NCI-H1417 treated with DMSO at 0.1 percent for 48 hours (cell line): ENCODE data around the gene HSPA13.
"Not testable (repeated sequence)": the region's sequence is repeated elsewhere in the genome, so short reads cannot be mapped to it uniquely, and the experiment has no call there.

ENCODE experiments used
- DNase-seq: peaks from one replicate; lab custom pipeline; 2025; lab: John Stamatoyannopoulos, UW

Gene HSPA13, protein sequence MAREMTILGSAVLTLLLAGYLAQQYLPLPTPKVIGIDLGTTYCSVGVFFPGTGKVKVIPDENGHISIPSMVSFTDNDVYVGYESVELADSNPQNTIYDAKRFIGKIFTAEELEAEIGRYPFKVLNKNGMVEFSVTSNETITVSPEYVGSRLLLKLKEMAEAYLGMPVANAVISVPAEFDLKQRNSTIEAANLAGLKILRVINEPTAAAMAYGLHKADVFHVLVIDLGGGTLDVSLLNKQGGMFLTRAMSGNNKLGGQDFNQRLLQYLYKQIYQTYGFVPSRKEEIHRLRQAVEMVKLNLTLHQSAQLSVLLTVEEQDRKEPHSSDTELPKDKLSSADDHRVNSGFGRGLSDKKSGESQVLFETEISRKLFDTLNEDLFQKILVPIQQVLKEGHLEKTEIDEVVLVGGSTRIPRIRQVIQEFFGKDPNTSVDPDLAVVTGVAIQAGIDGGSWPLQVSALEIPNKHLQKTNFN

GRCh38 chr21:14382835-14383595, at the start of gene HSPA13:
TSS of gene HSPA13 (minus strand) at chr21:14383146. CDS start at chr21:14383119, 27 bp downstream.
- DNase-seq = peak; percentile 99

- DNase-seq = no peak
Observed at GRCh38 chr21:14418920-14419319, 36.0 kb upstream of the HSPA13 start.

DNA sequence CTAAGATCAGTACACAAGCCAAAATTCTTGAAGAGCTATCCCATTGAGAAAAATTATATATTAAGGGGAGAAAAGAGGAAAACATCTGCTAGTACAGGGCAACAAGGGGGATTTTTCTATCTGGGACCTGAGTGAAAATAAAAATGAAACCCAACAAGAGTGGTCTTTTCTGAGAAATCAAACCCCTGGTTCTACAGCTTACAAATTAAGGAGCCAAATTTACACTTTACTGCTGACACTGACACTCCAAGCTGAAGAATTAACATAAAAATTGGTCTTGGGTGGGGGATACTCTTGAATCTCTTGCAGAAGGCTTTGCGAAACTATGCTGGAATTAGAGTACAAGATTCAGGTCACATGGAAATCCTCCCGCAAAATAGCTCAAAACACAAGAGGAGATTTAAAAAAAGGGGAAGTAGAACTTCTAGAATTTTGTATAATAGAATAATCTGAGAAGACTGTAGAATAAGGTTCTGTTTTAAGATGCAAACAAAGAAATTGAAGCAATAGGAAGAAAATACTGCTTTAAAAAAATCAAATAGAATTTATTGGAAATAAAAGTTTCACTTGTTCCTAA, 32.1 kb upstream of the HSPA13 start:
- no peak for DNase-seq

DNA sequence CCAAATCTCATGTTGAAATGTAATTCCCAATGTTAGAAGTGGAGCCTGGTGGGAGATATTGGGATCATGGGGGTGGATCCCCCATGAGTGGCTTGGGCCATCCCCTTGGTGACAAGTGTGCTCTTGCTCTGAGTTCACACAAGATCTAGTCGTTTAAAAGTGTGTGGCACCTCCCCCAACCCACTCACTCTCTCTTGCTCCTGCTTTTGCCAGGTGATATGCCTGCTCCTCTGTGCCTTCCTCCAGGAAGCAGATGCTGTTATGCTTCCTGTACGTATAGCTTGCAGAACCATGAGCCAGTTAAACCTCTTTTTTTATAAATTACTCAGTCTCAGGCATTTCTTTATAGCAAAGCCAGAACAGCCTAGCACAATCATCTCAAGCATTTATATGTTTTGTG, 23.0 kb upstream of the HSPA13 start:
- no peak for DNase-seq

GRCh38 chr21:14405225-14405624, 22.3 kb upstream of the HSPA13 start:
- no peak for DNase-seq

GRCh38 chr21:14403681-14404318, 20.9 kb upstream of the HSPA13 start:
- peak; percentile 23 for DNase-seq

- DNase-seq = no peak
Observed at GRCh38 chr21:14401217-14401616, 18.3 kb upstream of the HSPA13 start.

DNA sequence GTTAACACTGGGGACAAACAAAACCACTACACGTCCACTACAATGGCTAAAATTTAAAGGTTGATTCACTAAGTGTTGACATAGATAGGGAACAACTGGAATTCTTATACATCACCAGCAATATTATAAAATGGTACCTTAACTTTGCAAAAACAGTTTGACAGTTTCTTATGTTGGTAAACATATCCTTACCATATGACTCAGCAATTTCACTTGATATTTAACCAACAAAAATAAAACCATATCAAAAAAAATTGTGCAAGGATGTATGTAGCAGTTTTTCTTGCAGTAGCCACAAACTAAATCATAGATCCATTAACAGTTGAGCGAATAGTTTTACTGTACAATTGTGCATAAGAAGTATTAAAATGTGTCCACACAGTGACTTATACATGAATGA, 5.3 kb upstream of the HSPA13 start:
- DNase-seq = no peak

GRCh38 chr21:14384453-14384852, 1.5 kb upstream of the HSPA13 start:
- no peak for DNase-seq

- no peak for DNase-seq
Observed at GRCh38 chr21:14383596-14384180, 742 bp upstream of the HSPA13 start.

GRCh38 chr21:14382486-14382834, 486 bp downstream of the HSPA13 start:
- DNase-seq = no peak

DNA sequence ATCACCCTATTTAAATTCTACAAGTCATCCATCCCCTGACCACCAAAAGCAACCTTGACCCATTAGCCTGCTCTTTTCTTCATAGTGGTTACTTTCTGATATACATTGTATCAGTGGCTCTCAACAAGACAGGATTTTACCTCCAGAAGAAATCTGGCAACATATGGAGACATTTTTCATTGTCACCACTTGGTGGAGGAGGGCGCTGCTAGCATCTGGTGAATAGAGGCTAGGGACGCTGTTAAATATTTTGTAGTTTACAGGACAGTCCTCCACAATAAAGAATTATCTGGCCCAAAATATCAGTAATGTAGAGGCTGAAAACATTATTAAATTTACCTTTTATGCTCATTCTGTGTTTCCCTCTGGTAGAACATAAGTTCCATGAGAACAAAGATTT, 6.1 kb downstream of the HSPA13 start:
- DNase-seq = no peak

GRCh38 chr21:14366998-14367397, 15.9 kb downstream of the HSPA13 start:
- DNase-seq = no peak

- no peak for DNase-seq
Observed at GRCh38 chr21:14361958-14362357, 21.0 kb downstream of the HSPA13 start.

GRCh38 chr21:14358775-14359174, 24.2 kb downstream of the HSPA13 start:
- no peak for DNase-seq

- DNase-seq = no peak
Observed at GRCh38 chr21:14356746-14357145, 26.2 kb downstream of the HSPA13 start.

DNA sequence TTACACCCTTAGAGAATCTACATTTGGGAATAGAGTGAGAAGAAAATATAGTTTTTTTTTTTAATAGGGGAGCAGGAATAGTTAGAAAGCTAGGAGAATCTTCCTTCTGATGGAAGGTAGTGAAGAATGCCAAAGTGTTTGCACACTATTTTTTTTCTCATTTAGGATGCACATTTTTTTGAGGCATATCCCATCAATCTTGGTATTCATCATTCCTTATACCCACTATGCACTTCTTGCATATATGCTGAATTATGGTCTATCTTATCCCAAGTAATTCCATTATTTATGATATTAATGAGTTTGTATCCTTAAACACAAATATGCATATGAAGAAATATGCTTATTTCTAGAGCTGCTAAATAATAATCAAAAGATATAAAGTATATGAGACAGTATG, 28.4 kb downstream of the HSPA13 start:
- DNase-seq = no peak

- no peak for DNase-seq
Observed at GRCh38 chr21:14353726-14354125, 29.2 kb downstream of the HSPA13 start.

DNA sequence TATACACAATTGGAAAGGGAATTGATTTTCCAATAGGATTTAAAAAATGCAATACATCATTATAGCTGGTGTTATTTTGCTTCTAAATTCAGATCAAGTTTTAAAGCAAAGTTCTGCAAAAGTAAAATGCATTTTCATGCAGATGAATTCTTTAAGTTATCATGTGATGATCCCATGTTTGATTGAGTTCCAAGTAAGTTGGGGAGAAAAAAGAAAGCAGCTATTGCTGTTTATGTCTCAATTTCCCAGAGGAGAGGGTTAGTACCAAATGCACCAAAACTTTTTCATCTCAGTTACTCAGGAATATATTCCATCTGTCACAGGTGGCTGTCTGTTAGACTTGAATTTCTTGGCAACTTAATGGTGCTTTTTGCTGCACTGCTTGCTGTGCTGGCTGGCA, 29.7 kb downstream of the HSPA13 start:
- DNase-seq = no peak

DNA sequence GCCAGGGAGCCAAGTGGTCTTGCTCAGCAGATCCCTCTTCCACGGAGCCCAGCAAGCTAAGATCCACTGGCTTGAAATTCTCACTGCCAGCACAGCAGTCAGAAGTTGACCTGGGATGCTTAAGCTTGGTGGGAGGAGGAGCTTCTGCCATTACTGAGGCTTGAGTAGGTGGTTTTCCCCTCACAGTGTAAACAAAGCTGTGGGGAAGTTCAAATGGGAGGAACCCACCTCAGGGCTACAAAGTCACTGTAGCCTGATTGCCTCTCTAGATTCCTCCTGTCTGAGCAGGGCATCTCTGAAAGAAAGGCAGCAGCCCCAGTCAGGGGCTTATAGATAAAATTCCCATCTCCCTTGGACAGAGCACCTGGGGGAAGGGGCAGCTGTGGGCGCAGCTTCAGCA, 55.6 kb downstream of the HSPA13 start:
- not testable (repeated sequence) for DNase-seq

- DNase-seq = no peak
Observed at GRCh38 chr21:14325595-14325994, 57.4 kb downstream of the HSPA13 start.
